IMR-90 (cell line): ENCODE results near the gene SPDYE18.
"Not testable (repeated sequence)": the region's sequence is repeated elsewhere in the genome, so short reads cannot be mapped to it uniquely, and the experiment has no call there.

Source experiments
- BHLHE40 ChIP-seq: fragments of 150-350 bp; IDR thresholded peaks from 2 replicates; pipeline ENCODE4 v1.6.1; 2016; ENCODE audit warnings: mild to moderate bottlenecking, low read depth, low read length
- CEBPB ChIP-seq: IDR thresholded peaks from 2 replicates; pipeline ENCODE4 v1.6.1; 2012; ENCODE audit warnings: low read depth, low read length, improper control_type of control experiment
- CHD1 ChIP-seq: IDR thresholded peaks from 2 replicates; pipeline ENCODE4 v1.6.1; 2012; ENCODE audit warnings: low read depth, low read length, improper control_type of control experiment
- FOS ChIP-seq: fragments of 150-350 bp; IDR thresholded peaks from 2 replicates; pipeline ENCODE4 v1.6.1; 2016; ENCODE audit warnings: low read depth, low read length
- MAFK ChIP-seq: IDR thresholded peaks from 2 replicates; pipeline ENCODE4 v1.6.1; 2012; ENCODE audit warnings: low read depth, low read length, improper control_type of control experiment
- MAZ ChIP-seq: IDR thresholded peaks from 2 replicates; pipeline ENCODE4 v1.6.1; 2012; ENCODE audit warnings: low read depth, mild to moderate bottlenecking, low read length, improper control_type of control experiment, moderate library complexity, borderline replicate concordance
- NFE2L2 ChIP-seq: fragments of 150-350 bp; IDR thresholded peaks from 2 replicates; pipeline ENCODE4 v1.6.1; 2016; ENCODE audit warnings: low read depth, mild to moderate bottlenecking, low read length
- POLR2A ChIP-seq: IDR thresholded peaks from 2 replicates; pipeline ENCODE4 v1.6.1; 2012; ENCODE audit warnings: mild to moderate bottlenecking, low read depth, low read length
- RAD21 ChIP-seq: IDR thresholded peaks from 2 replicates; pipeline ENCODE4 v1.6.1; 2012; ENCODE audit warnings: low read length, improper control_type of control experiment
- RCOR1 ChIP-seq: IDR thresholded peaks from 2 replicates; pipeline ENCODE4 v1.6.1; 2012; ENCODE audit warnings: mild to moderate bottlenecking, low read length, improper control_type of control experiment; ENCODE audit not compliant: insufficient replicate concordance
- RFX5 ChIP-seq: IDR thresholded peaks from 2 replicates; pipeline ENCODE4 v1.8.0; 2012; ENCODE audit warnings: low read depth, mild to moderate bottlenecking, low read length, moderate library complexity
- SMC3 ChIP-seq: fragments of 150-350 bp; IDR thresholded peaks from 2 replicates; pipeline ENCODE4 v1.6.1; 2016; ENCODE audit warnings: low read depth, mild to moderate bottlenecking, antibody characterized with exemption, low read length, moderate library complexity
- TF ChIP-seq, protein P1 (sequence below): conservative IDR thresholded peaks from 2 replicates; pipeline ENCODE4 v1.5.1; 2012; ENCODE audit warnings: mild to moderate bottlenecking, low read depth, low read length, improper control_type of control experiment
- TF ChIP-seq, protein P2 (sequence below): fragments of 150-350 bp; IDR thresholded peaks from 2 replicates; pipeline ENCODE4 v1.6.1; 2016; ENCODE audit warnings: low read depth, mild to moderate bottlenecking, low read length, moderate library complexity, borderline replicate concordance

DNA sequence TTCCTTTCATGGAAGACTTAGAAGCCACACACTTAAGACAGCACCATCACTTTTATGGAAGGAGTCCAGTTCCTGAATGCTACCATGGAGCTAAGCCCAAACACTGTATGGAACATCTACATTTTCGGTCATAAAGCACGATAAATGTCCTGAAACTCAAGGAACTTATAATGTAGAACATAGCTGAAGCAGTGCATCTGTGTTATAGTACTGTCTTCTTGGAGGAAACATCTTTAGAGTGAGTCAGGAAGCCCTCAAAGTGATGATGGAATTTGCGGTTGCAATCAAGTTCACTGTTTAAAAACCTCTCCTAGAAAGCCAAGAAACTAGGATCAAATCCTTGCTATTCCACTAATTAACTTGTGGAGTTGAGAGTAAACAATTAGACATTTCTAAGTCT, 43.5 kb upstream of the SPDYE18 start:
- TF ChIP-seq, protein P1, sequence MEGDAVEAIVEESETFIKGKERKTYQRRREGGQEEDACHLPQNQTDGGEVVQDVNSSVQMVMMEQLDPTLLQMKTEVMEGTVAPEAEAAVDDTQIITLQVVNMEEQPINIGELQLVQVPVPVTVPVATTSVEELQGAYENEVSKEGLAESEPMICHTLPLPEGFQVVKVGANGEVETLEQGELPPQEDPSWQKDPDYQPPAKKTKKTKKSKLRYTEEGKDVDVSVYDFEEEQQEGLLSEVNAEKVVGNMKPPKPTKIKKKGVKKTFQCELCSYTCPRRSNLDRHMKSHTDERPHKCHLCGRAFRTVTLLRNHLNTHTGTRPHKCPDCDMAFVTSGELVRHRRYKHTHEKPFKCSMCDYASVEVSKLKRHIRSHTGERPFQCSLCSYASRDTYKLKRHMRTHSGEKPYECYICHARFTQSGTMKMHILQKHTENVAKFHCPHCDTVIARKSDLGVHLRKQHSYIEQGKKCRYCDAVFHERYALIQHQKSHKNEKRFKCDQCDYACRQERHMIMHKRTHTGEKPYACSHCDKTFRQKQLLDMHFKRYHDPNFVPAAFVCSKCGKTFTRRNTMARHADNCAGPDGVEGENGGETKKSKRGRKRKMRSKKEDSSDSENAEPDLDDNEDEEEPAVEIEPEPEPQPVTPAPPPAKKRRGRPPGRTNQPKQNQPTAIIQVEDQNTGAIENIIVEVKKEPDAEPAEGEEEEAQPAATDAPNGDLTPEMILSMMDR = not testable (repeated sequence)
- TF ChIP-seq POLR2A, RAD21, MAFK, RFX5, FOS, MAZ, SMC3, BHLHE40, CHD1, CEBPB, RCOR1, NFE2L2: not testable (repeated sequence)
- TF ChIP-seq, protein P2, sequence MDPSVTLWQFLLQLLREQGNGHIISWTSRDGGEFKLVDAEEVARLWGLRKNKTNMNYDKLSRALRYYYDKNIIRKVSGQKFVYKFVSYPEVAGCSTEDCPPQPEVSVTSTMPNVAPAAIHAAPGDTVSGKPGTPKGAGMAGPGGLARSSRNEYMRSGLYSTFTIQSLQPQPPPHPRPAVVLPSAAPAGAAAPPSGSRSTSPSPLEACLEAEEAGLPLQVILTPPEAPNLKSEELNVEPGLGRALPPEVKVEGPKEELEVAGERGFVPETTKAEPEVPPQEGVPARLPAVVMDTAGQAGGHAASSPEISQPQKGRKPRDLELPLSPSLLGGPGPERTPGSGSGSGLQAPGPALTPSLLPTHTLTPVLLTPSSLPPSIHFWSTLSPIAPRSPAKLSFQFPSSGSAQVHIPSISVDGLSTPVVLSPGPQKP = not testable (repeated sequence)
